GM19463 (cell line): ENCODE measurements around the gene GARIN5A.
"Not testable (repeated sequence)": the region's sequence is repeated elsewhere in the genome, so short reads cannot be mapped to it uniquely, and the experiment has no call there.

Experiments used
- ATAC-seq: cut with Tn5 transposase; IDR thresholded peaks from one replicate; pipeline ENCODE4 v1.9.1; 2021; ENCODE audit warnings: mild to moderate bottlenecking, moderate library complexity; ENCODE audit not compliant: unreplicated experiment

GARIN5A gene

DNA sequence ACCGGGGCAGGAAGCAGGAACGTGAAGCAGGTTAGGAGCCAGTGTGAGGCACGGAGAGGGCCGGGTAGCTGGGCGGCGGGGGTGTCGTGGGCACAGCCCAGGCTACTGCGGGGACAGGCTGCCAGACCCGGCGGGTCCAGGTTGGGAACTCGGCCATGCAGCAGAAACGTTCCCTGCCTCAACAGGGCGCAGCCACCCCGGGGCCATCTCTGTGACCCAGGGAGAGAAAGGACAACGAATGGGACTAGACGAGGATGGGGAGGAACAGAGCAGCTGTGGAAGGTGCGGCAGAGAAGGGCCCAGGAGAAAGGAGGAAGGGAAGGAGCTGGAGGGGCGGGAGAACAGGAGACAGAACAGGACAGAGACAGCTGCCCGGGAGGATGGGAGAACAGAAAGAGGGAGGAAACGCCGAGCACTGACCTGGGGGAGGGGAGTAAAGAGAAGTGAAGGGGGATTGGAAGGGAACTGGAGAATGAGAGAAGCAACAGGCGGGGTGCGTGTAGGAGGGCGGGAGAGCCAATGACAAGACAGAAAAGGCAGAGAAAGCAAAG is 12.9 kb upstream of the GARIN5A start:
- no peak for ATAC-seq

DNA sequence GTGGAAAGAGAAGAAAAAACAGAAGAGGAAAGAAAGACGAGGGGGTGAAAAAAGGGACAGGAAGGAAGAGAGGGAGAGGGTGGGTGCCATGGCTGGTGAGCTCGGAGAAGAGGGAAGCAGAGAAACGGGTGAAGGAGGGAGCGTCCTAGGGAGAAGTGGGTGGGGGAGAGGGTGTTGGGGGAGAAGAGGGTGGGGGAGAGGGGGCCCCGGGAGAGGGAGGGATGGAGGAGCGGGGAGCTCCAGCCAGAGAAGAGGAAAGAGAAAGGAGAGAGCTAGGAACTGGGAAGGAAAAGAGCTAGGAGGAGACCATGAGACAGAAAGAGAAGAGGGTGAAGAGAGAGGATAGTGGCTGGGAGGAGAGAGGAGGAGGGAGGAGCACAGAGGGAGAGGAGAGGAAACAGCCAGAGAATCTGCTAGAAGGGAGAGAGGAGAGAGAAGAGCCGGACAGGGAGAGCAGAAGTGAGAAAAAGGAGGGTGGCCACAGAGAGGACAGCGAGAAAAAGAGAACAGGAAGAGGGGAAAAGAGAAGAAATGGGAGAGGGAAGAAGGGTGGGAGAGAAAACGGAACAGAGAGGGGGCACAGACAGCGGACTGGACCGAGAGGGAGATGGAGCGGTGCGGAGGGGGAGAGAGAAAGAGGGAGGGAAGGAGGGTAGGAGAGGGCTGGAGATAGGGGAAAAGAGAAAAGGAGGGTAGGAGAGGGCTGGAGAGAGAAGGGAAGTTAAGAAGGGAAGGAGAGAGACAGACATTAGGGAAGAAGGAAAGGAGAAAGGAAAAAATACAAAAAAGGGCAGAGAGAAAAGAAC is 11.9 kb upstream of the GARIN5A start:
- no peak for ATAC-seq

DNA sequence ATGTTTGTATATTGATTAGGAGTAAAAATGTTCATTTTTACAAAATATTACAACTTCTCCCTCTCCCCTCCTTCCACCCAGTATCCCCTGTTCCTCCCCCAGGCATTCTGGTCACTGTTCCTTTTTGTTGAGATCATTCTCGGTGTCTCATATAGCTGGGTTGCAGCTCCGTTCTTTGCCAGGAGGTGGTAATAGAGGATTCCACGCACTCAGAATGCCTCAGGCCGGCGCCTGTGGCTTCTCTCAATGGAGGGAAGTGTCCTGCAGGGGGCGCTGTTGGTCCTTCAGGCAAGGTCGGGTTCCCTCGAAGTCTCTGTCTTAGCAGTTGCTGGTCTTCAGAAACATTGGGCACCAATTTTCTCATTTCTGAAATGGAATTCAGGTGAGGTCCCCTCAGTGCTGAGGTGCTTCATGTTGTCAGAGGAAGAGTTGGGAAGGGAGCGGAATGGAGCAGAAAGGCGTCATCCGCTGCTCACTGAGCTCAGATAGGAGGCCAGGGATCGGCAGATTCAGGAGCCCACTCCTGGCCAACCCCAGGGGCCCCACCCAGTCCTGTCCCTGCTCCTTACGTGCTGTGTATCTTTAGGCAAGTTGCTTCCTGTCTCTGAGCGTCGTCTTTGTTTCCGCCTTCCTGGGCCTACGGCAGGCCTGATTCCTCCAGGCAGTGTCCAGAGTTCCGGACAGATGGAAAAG is 10.3 kb upstream of the GARIN5A start:
- ATAC-seq: no peak

DNA sequence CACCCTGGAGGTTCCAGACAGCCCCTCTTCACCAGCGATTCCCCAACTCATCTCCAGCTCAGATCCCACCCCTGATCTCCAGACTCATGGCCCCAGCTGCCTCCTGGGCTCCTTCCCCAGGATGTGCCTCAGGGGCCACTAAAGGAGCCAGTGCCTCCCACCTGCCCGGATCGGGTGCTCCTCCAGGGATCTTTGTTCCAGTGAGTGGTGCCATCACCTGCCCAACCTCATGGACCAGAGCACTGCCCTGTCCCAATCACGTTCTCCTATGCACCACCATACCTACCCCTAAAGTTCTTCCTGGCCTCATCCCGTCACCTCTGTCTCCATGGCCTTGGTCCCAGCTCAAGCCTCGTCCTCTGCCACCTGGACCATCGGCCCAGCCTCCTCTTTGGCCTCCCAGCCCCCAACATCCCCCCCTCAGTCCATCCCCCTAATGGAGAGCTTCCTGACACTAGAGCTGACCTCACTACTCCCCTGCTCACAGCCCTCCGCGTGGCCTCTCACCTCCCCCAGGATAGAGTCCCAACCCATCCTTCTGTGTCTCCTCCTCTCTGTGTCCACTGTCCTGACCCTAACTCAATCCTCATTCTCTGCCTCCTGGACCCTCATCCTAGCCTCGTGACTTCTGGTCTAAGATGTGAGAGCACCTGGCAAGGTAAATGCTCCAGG is 8.8 kb upstream of the GARIN5A start:
- ATAC-seq: no peak

DNA sequence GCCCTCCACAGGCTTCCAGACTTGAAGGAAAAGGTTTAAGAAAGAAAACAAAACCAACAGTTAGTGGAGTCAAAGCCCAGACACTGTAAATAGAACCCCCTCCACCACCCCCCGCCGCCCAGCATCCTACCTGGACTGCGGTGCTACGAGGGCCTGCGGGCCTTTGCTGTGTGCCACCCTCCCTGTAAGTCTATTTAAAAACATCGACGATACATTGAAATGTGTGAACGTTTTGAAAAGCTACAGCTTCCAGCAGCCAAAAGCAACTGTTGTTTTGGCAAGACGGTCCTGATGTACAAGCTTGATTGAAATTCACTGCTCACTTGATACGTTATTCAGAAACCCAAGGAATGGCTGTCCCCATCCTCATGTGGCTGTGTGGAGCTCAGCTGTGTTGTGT is 6.3 kb upstream of the GARIN5A start:
- no peak for ATAC-seq

DNA sequence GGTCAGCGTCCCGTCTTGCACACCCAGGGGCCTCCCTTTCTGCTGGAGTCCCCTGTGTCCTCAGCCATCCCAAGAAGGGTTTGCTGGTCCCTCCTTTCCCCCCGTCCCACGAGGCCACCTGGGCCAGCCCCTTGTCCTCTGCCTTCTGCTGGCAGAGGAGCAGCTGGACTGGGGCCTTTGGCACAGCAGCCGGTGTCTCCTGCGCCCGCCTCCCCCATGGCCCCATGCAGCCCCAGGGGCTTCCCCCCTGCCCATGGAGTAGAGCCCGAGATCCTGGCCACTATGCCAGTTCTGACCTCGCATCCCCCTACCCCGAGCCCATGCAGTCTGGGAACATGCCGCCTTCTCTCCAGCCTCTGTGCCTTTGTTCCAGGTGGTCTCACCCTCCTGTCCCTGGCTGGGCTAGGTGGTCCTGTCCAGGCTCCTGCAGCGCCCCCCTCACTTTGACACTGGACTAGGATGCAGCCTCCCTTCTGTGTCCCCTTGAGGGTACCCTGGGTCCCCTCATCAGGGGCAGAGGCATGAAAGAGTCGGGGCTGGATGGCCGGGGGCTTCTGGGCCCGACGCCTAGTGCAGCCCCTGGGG is 5.7 kb upstream of the GARIN5A start:
- ATAC-seq: no peak

DNA sequence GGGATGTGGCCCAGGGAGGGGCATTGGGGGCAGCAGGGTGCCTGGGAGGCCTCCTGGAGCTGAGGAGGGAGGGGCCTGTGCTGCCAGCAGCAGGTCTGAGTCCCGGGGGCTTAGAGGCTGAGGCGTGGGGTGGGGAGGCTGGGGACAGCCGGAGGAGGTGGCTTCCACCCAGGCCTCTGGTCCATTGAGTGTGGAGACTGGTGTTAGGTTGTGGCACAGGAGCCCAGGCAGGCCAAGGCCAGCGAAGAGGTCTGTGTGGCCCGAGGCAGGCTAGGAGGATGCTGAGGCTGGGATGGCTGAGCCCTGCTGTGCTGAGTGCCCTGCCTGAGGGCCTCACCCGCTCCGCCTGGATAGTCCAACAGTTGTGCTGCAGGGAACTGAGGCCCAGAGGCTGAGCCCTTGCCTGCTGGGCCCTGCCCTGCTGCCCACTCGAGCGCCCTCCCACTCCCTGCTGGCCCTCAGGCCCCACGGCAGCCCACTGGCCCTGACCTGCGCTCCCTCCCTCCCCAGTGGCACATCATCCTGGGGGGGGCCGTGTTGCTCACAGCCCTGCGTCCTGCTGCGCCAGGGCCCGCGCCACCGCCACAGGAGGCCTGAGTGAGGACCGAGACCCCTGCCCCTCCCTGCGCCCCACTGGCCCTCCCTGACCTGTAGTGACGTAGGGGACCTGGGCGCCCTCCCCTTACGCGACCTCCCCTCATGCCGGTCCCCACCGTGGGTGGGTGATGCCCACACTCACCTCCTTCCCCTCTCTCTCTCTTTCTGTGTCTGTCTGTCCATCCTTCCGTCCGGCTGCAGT is 4.9 kb upstream of the GARIN5A start:
- no peak for ATAC-seq

DNA sequence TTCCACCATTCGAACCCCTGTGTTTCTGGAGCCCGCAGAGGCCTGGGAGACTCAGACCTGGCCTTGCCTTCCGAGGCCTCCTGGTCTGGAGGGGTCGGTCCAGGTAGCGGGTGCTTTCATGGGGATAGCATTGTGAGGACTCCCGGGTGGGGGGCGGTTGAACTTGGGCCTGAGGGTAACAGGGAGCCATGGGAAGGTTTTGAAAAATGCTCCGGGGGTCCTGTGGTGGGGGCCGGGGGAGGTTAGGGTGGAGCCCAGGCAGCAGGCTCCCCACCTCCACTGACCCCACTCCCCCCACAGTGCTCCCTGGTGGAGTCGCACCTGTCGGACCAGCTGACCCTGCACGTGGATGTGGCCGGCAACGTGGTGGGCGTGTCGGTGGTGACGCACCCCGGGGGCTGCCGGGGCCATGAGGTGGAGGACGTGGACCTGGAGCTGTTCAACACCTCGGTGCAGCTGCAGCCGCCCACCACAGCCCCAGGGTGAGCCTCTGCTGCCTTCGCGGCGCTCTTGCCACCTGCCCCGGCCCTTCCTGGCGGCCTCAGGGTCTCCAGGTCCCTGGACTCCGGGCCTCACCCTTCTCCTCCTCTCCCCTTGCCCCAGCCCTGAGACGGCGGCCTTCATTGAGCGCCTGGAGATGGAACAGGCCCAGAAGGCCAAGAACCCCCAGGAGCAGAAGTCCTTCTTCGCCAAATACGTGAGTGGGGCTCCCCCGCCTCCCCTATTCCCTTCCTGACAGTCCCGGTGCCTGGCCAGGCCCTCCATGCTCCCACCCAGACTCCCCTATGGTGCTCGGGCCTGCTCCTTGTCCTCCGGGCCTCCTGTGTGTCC is 3.8 kb upstream of the GARIN5A start:
- ATAC-seq: no peak

DNA sequence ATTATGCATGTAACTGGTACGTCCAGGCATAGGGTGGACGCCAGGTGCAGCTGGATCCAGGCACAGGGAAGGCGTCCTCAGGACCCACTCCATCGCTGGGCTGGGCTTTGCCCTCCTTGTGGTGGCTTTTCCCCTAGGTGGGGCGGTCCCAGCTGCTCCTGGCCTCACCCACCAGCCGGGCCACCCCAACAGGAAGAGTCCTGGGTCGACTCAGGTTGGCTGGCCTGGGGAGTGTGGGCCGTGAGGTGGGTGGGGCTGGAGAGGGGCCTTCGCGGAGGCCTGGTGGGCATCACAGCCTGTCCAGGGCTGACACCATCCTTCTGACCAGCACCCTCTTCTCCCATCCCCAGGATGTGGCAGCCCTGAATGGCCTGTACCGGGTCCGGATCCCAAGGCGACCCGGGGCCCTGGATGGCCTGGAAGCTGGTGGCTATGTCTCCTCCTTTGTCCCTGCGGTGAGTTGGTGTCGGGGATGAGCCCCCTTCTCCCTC is 3.2 kb upstream of the GARIN5A start:
- no peak for ATAC-seq

DNA sequence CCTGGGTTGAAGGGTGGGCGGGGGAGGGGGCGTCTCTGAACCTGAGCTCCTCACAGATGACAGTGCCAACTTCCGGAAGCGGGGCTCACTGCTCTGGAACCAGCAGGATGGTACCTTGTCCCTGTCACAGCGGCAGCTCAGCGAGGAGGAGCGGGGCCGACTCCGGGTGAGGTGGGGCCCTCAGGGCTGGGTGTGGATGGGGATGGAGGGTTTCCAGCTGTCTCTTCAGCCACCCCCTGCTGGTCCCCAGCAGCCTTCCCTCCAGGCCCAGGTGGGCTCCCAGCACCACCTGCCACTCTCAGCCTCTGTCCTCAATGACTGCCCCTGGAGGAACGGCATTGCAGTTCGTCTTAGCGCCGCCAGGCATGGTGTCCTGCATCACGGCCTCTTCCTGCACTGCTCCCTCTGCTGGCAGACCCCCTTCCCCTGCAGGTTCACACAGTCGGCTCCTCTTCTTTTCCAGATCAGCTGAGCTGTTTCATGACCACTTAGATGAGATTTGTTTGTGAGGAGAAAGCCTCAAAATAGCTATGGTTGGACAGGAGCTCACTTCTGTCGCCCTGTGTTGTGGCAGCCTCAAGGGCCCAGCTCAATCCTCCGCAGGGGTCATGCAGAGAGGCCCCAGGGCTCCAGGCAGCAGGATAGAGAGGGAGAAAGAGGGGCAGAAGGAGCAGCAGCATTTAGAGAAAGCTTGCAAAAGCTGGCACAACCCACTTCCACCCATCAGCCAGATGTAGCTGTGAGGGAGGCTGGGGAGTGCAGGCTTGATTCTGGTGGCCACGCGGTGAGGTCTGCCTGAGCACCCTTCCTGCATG is 2.5 kb upstream of the GARIN5A start:
- ATAC-seq: no peak

DNA sequence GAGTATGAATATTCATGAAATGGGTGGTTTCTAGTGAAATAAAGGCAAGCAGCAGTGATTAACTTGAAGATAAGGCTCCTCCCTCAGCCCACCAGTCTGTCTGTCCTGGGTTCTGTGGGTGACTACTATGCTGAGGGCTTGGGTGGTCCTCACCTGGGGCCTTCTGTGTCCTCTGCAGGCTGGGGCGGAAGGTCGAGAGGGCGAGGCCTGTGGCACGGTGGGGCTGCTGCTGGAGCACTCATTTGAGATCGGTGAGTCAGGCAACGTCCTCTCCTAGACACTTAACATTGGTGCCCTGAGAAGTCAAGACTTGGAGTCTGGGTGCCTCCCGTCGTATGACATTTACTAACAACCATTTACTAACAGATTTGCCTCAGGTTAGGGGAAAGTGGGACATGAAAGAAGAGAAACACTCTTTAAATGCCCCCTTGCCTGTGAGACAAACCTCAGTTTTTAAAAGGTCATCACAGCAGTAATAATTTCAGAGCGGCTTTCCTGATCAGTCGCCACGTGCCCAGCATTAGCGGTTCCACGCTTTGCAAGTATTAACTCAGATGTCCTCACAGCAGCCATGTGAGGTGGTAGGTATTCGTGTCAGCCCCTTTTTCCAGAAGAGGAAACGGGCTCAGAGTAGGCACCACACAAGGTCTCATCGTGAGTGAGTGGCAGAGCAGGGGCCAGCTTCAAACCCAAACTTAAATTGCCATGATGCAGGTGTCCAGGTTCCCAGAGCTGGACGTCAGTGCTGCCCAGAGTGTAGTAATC is 1.3 kb upstream of the GARIN5A start:
- no peak for ATAC-seq

DNA sequence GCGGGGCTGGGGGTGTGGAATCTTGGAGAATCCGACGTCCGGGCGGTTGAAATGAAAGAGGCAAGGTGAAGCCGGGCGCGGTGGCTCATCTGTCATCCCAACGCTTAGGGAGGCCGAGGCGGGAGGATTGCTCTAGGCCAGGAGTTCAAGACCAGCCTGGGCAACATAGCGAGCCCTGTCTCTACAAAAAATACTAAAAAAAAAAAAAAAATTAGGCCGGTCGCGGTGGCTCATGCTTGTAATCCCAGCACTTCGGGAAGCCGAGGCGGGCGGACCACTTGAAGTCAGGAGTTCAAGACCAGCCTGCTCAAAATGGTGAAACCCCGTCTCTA is 225 bp upstream of the GARIN5A start:
- ATAC-seq: no peak

DNA sequence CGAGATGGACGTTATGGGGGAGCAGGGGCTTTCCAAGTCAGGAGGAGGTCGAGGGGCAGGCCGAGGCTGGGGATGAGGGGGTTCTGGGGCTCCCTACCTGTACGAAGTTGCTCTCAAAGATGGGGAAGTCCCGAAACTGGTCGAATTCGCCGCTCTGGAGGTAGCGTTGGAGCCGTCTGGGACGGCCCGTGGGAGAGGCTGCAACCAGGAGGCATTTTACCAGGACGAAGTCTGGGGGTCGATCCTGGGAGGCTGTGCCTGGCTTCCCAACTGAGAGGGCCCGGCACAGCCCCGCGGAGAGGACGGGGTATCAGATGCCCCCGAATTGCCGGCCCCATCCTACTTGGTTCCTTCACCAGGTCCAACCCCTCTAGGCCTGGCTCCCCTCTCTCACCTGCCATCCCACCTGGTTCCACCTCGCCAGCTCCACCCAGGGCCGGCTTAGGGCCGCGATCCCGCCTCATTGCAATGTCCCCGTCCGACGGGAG is 868 bp downstream of the GARIN5A start:
- ATAC-seq: no peak

DNA sequence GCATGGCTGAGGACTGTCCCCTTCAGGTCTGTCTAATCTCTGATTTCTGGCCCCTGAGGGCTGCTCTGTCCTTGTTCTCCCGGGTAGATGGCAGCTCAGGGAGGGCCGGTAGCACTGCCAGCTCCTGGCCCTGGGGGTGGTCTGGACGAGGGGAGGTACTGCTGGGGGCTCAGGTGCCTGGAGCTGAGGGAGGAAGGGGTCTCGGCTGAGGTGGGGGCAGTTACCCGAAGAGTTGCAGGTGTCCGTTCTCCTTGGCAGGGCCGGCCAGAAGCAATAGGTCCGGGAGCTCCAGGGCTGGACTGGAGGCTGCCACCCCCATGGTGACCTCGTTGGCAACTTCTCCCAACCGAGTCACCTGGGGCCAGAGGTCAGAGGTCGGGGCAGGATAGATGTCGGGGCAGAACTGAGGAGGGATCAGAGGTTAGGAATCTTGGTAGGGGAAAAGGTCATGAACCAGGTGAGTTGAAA is 1.5 kb downstream of the GARIN5A start:
- ATAC-seq: no peak

DNA sequence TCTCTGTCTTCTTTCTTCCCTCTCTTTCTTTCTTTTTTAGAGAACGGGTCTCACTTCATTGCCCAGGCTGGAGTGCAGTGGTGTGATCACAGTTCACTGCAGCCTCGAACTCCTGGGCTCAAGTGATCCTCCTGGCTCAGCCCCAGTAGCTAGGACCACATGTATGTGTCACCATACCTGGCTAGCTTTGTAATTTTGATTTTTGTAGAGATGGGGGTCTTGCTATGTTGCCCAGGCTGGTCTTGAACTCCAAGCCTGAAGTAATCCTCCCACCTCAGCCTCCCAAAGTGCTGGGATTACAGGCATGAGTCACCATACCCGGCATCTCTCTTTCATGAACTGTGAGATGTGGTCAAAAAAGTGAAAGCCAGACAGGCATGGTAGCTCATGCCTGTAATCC is 3.3 kb downstream of the GARIN5A start:
- not testable (repeated sequence) for ATAC-seq

DNA sequence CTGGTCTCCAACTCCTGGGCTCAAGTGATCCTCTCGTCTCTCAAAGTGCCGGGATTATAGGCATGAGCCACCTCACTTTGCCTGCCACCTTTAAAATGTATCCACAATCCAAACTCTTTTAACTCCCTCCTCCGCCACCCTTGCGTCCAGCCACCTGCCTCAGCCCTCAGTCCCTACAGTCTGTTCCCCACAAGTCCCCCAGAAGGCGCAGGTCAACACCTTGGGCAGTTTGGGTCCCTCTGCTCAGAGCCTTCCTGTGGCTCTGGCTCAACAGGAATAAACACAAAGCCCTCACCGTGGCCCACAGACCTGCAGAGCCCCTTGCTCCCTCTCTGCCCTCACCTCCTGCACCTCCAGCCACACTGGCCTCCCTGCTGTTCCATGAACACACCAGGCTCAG is 7.8 kb downstream of the GARIN5A start:
- ATAC-seq: no peak

DNA sequence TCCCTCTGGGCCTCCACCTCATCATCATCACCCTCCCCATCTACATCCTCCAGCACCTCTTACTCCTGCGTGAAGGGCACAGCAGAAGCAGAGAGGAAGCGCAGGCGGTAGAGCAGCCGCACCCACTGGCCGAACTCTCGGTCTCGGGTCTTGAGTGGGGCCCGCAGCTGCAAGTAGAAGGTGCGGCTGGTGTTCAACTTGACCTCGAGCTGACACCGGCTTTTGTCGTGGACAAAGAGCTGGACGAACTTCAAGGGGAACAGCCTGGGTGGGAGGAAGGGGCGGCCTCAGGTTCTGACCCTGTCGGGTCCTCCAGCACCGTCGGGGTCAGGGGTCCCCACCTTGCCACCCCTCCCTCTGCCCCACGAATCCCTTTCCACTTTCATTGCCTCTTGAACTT is 9.1 kb downstream of the GARIN5A start:
- no peak for ATAC-seq

DNA sequence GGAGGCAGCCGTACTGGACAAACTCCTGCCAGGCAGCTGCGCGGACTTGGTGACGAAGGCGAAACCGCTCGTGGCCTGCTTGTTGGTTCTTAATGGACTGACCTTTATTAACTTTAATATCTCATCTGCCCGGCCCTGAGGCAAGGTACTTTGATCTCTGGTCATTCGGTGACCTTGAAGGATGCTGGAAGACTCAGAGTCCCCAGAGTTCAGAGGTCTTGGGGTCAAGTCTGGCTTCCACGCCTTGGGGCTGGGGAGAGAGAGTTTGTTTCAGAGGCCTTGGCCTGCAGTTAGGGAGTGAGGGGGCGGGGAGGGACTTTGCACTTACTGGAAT is 10.0 kb downstream of the GARIN5A start:
- ATAC-seq: no peak
